Activated T-helper 17 cell treated with anti-CD3 and anti-CD28 coated beads, Interleukin-2, amount 50 U/mL, for 72 hours (primary cell): ENCODE data around the gene CRYBG1. TPM values are rescaled to one million over a fixed set of nuclear protein-coding genes. Genes with fewer than 3 reads are reported as not detected.
"Not testable (repeated sequence)": the region's sequence is repeated elsewhere in the genome, so short reads cannot be mapped to it uniquely, and the experiment has no call there.

Experiments
- ATAC-seq: fragments of 150-1000 bp; cut with Tn5 transposase; replicated peaks from 2 replicates; pipeline ENCODE4 v1.10.0; 2021; ENCODE audit warnings: mild to moderate bottlenecking, moderate library complexity
- H3K27ac Mint-ChIP-seq: one replicate; pipeline ENCODE4 v1.8.0; 2022; ENCODE audit warnings: mixed read lengths
- H3K27me3 Mint-ChIP-seq: one replicate; pipeline ENCODE4 v1.8.0; 2022; ENCODE audit warnings: mixed read lengths
- H3K36me3 Mint-ChIP-seq: one replicate; pipeline ENCODE4 v1.8.0; 2022; ENCODE audit warnings: low read depth, mild to moderate bottlenecking, mixed read lengths
- H3K4me1 Mint-ChIP-seq: one replicate; pipeline ENCODE4 v1.8.0; 2022; ENCODE audit warnings: mixed read lengths
- H3K4me3 Mint-ChIP-seq: one replicate; pipeline ENCODE4 v1.8.0; 2022; ENCODE audit warnings: mild to moderate bottlenecking, mixed read lengths
- H3K9me3 Mint-ChIP-seq: one replicate; pipeline ENCODE4 v1.8.0; 2022; ENCODE audit warnings: mixed read lengths
- total RNA-seq, 2 donors: library from RNA; stranded (reverse); gene quantifications; one replicate each; pipeline ENCODE4 v1.2.3, GENCODE V29; 2022

CRYBG1 gene
- total RNA-seq, 2 donors from 2014 or later = 30.6 to 36.4 TPM

- Mint-ChIP-seq H3K9me3 (no peaks in the 10 kb centered on the region), H3K27ac (no peak overlapping the region), H3K4me3 (no peak overlapping the region), H3K27me3 (peaks cover 20% of the 10 kb centered on the region), H3K4me1 (no peaks in the 10 kb centered on the region), H3K36me3 (no peaks in the 10 kb centered on the region)
- ATAC-seq = no peak
These were observed 36.1 kb downstream of the CRYBG1 start for GRCh38 chr6:106396426-106397220.

DNA sequence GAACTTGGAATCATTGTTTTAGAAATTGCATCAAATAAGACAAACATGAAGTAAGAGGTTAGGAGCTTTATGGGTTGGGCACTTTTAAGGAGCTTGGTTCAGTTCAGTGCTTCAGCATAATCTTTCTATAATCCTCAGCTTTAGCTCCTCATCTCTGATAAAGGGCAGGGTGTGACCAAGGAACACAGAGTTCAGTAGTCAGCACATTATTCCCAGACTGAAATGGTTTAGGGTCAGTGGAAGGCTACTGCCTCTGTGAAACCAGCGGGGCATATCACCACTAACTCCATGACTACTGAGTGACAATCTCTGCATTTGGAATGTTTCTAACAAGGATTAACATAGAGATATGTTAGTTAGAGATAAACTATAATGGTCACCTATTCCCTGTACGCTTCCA lies 36.9 kb downstream of the CRYBG1 start:
- no peaks in the 10 kb centered on the region for H3K9me3 Mint-ChIP-seq
- peaks cover 16% of the 10 kb centered on the region for H3K27me3 Mint-ChIP-seq
- ATAC-seq = no peak
- H3K36me3 Mint-ChIP-seq = no peaks in the 10 kb centered on the region
- no peaks in the 10 kb centered on the region for H3K4me1 Mint-ChIP-seq
- H3K27ac Mint-ChIP-seq = no peak overlapping the region
- H3K4me3 Mint-ChIP-seq = no peak overlapping the region

DNA sequence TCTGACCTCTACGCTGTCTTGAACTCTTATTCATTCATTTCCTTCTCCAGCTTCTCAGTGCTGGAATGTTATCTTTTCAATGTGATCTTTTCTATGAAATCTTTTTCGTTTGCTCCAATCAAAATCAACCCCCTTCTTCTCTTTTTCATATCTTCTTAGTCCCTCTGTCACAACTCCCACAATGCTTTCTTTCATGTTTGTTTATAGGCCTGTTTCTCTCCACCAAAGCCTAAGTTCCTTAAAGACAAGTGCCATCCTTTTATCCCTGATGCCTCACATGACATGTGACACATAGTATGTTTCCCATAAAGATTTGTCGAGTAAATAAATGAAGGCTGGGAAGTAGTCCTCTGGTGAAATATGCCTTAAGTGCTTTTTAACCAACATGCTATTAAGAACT lies 38.1 kb downstream of the CRYBG1 start:
- Mint-ChIP-seq H3K4me1 (no peaks in the 10 kb centered on the region), H3K9me3 (no peaks in the 10 kb centered on the region)

DNA sequence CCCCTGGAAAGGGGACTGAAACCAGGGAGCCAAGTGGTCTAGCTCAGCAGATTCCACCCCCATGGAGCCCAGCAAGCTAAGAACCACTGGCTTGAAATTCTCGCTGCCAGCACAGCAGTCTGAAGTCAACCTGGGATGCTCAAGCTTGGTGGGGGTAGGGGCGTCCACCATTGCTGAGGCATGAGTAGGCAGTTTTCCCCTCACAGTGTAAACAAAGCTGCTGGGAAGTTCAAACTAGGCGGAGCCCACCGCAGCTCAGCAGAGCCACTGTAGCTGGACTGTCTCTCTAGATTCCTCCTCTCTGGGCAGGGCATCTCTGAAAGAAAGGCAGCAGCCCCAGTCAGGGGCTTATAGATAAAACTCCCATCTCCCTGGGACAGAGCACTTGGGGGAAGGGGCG lies 44.5 kb downstream of the CRYBG1 start:
- H3K9me3 Mint-ChIP-seq, H3K27ac Mint-ChIP-seq, H3K4me3 Mint-ChIP-seq, ATAC-seq, H3K36me3 Mint-ChIP-seq, H3K4me1 Mint-ChIP-seq: not testable (repeated sequence)
- H3K27me3 Mint-ChIP-seq = peaks cover 26% of the 10 kb centered on the region

More for the DNA sequence above, 38.1 kb downstream of the CRYBG1 start:
- no peak for ATAC-seq
- Mint-ChIP-seq H3K36me3 (no peaks in the 10 kb centered on the region), H3K27ac (no peak overlapping the region), H3K27me3 (peaks cover 17% of the 10 kb centered on the region), H3K4me3 (no peak overlapping the region)

DNA sequence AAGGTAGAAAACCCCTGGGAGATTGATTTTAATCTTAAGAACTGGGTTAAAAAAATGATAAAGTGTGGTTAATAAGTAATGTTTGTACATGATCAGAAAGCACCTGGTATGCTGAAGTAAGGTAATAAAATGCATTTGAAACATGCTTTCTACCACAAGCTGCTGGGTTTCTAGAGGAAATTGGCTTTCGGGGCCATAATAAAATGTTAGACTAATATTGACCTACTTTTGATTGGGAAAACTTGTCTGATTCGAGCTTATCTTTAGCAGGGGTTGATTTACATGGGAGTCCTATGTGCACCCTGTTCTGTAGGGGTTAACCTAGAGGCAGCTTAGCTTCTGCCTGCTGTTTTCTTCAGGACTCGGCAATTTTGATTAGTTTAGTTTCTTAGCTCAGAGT lies 50.5 kb downstream of the CRYBG1 start:
- Mint-ChIP-seq H3K4me1 (no peaks in the 10 kb centered on the region), H3K27ac (no peak overlapping the region), H3K36me3 (no peaks in the 10 kb centered on the region), H3K9me3 (peaks cover 4% of the 10 kb centered on the region), H3K27me3 (peaks cover 20% of the 10 kb centered on the region), H3K4me3 (no peak overlapping the region)
- no peak for ATAC-seq

DNA sequence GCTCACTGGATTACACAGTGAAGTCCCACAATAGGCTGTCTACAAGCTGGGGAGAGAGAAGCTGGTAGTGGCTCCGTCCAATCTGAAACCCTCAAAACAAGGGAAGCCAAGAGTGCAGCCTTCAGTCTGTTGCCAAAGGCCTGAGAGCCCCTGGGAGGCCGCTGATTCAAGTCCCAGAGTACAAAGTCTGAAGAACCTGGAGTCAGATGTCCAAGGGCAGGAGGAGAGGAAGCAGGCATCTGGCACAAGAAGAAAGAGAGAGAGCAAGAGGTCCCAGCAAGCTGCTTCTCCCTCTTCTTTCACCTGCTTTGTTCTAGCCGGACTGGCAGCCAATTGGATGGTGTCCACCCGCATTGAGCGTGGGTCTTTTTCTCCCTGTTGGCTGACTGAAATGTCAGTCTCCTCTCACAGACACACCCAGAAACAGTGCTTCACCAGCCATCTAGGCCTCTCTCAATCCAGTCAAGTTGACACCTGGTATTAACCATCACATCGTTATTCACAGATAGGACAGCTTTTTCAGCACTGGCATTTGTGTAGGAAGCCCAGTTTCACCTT lies 51.2 kb downstream of the CRYBG1 start:
- no peak for ATAC-seq

DNA sequence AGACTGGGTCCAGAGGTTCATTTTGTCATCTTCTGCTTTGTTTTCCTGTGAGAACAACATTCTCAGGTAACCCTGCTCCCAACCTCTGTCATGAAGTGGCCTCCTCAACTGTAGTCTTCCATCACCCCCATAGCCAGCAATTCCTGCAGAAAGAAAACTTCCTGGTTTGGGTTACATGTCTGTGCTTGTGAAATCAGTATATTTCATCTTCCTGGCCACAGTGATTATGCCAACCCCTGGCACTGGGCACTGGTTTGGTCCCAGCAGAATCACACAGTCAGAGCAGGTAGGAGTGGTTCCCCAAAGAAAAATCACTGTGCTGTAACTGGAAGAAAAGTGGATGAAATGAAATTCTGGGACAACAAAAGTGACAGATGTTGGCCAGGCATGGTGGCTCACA lies 52.5 kb downstream of the CRYBG1 start:
- H3K4me1 Mint-ChIP-seq = no peaks in the 10 kb centered on the region
- H3K27ac Mint-ChIP-seq = no peak overlapping the region
- peaks cover 8% of the 10 kb centered on the region for H3K27me3 Mint-ChIP-seq
- H3K4me3 Mint-ChIP-seq = no peak overlapping the region
- no peak for ATAC-seq
- no peaks in the 10 kb centered on the region for H3K36me3 Mint-ChIP-seq
- no peaks in the 10 kb centered on the region for H3K9me3 Mint-ChIP-seq

More for the DNA sequence above, 51.2 kb downstream of the CRYBG1 start:
- Mint-ChIP-seq H3K4me3 (no peak overlapping the region), H3K36me3 (no peaks in the 10 kb centered on the region), H3K27me3 (peaks cover 19% of the 10 kb centered on the region), H3K4me1 (no peaks in the 10 kb centered on the region), H3K9me3 (peaks cover 4% of the 10 kb centered on the region), H3K27ac (no peak overlapping the region)

DNA sequence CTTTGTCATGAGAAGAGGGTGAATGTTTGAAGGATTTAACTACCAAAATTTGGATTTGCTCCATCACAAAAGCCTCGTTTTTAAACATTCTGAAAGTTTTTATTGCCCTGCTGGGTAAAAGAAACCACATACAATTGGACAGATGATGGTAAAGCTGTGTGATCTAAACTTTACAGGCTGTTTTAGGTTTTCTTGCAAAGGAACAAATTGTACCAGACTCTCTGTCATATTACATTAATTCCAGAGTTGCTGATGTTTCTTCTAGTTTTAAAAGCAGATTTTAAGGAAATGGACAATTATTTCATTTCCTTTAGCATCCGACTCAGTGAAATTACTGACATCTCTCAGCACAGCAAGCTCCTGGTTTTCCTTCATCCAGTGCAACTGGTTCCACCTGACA lies 53.2 kb downstream of the CRYBG1 start:
- Mint-ChIP-seq H3K36me3 (no peaks in the 10 kb centered on the region), H3K27ac (no peak overlapping the region), H3K9me3 (no peaks in the 10 kb centered on the region), H3K4me3 (no peak overlapping the region), H3K4me1 (no peaks in the 10 kb centered on the region), H3K27me3 (peaks cover 8% of the 10 kb centered on the region)
- no peak for ATAC-seq

DNA sequence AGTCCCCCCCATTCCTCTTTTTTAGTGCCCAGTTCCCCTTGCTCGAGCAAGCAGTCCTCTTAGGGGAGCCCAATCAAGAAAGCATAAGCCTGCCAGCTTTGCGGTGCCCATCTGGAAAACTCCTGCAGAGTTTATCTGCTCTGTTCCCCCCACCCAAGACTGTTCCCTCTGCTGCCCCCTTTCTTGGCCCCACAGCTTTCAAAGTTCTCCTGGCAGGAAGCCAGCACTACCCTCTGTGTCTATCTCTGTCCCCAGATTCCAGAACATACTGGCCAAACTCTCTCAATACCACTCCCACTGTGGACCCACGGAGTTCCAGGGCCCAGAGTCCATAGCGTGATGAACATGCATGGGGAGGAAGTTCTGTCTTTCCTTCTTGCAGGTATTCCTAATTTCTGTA lies 55.4 kb downstream of the CRYBG1 start:
- H3K36me3 Mint-ChIP-seq = no peaks in the 10 kb centered on the region
- peaks cover 6% of the 10 kb centered on the region for H3K27me3 Mint-ChIP-seq
- no peak overlapping the region for H3K4me3 Mint-ChIP-seq
- H3K9me3 Mint-ChIP-seq = no peaks in the 10 kb centered on the region
- ATAC-seq = no peak
- no peak overlapping the region for H3K27ac Mint-ChIP-seq
- no peaks in the 10 kb centered on the region for H3K4me1 Mint-ChIP-seq

DNA sequence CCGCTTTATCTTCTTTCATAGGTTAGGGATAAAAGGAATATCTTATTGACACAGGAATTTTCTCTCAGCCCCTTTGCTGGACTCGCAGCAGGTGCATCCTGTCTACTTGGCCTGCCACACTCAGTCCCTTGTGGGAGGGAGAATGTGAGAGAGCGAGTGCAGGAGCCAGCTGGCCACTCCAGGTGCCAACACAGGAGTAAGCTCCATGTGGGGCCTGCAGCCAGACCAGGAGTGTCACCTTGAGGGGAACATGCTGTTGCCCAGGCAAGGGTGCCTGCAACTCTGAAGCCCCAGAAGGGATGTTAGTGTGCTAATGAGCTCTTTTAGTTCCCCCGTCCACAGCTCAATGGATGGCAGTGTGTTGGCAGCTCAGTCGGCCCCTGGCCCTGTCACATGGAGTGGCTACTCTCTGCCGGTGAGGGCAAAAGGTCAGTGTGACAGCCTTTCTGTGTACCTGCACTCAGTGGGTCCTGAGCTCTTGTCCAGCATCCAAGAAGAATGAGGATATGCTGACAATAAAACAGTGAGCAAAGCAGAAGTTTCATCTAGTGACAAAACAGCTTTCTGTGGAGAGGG lies 57.1 kb downstream of the CRYBG1 start:
- Mint-ChIP-seq H3K36me3 (no peaks in the 10 kb centered on the region), H3K27ac (no peak overlapping the region), H3K27me3 (peaks cover 6% of the 10 kb centered on the region), H3K9me3 (no peaks in the 10 kb centered on the region), H3K4me3 (no peak overlapping the region), H3K4me1 (no peaks in the 10 kb centered on the region)
- ATAC-seq = no peak

- H3K9me3 Mint-ChIP-seq = no peaks in the 10 kb centered on the region
- peaks cover 6% of the 10 kb centered on the region for H3K27me3 Mint-ChIP-seq
- H3K36me3 Mint-ChIP-seq = no peaks in the 10 kb centered on the region
- ATAC-seq = no peak
- H3K4me3 Mint-ChIP-seq = no peak overlapping the region
- H3K27ac Mint-ChIP-seq = no peak overlapping the region
- H3K4me1 Mint-ChIP-seq = no peaks in the 10 kb centered on the region
These were observed 59.5 kb downstream of the CRYBG1 start for GRCh38 chr6:106419900-106420613.

GRCh38 chr6:106421496-106421895 lies 61.0 kb downstream of the CRYBG1 start:
- no peak overlapping the region for H3K4me3 Mint-ChIP-seq
- H3K4me1 Mint-ChIP-seq = no peaks in the 10 kb centered on the region
- no peak for ATAC-seq
- H3K36me3 Mint-ChIP-seq = no peaks in the 10 kb centered on the region
- no peaks in the 10 kb centered on the region for H3K9me3 Mint-ChIP-seq
- H3K27me3 Mint-ChIP-seq = peaks cover 6% of the 10 kb centered on the region
- H3K27ac Mint-ChIP-seq = no peak overlapping the region

DNA sequence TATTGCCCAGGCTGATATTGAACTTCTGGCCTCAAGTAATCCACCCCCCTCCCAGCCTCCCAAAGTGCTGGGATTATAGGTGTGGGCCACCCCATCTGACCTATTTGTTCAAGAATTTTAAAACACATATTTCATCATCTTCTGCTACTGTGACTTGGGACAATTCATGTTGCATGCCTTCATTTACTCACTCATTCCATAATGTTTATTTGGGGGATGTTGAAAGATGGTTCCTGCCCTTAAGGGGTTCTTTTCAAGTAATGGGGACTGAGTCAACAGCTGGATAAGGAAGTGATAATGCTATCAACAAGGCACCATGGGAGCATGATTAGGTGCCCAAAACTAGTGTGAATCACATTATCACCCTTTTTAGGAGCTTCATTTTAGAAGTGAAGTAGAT lies 62.0 kb downstream of the CRYBG1 start:
- Mint-ChIP-seq H3K27ac (no peak overlapping the region), H3K9me3 (no peaks in the 10 kb centered on the region), H3K36me3 (no peaks in the 10 kb centered on the region), H3K27me3 (peaks cover 6% of the 10 kb centered on the region), H3K4me3 (no peak overlapping the region), H3K4me1 (no peaks in the 10 kb centered on the region)
- no peak for ATAC-seq

DNA sequence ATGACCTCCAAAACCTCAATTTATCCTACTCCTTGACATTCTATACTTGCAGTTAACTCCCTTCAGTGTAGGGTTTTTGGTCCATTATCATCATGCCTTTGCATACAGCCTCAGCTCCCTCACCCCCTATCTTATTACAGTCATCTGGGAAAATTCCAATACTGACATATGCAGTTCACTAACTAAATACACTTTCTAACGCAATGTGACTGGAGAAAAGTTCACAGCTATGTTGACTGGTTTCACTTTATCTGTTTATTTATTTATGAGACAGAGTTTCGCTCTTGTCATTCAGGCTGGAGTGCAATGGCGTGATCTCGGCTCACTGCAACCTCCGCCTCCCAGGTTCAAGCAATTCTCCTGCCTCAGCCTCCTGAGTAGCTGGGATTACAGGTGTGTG lies 64.9 kb downstream of the CRYBG1 start:
- Mint-ChIP-seq H3K9me3 (no peaks in the 10 kb centered on the region), H3K36me3 (no peaks in the 10 kb centered on the region), H3K27ac (no peak overlapping the region), H3K4me3 (no peak overlapping the region), H3K4me1 (no peaks in the 10 kb centered on the region), H3K27me3 (peaks cover 3% of the 10 kb centered on the region)
- ATAC-seq = no peak
